HepG2 (cell line): ENCODE measurements around the gene ITCH. TPM values are rescaled to one million over a fixed set of nuclear protein-coding genes. Genes with fewer than 3 reads are reported as not detected.

ENCODE experiments used
- FOXC1 ChIP-seq: sonication (generic); formaldehyde crosslinking; IDR thresholded peaks from 2 replicates; pipeline ENCODE4 v1.8.0; 2022; ENCODE audit warnings: mild to moderate bottlenecking, missing genetic modification reagents, borderline replicate concordance
- FOXO1 ChIP-seq: sonication (generic); formaldehyde crosslinking; IDR thresholded peaks from 2 replicates; pipeline ENCODE4 v1.4.0; 2020; ENCODE audit warnings: missing genetic modification reagents
- HNRNPLL ChIP-seq: fragments of 200-400 bp; formaldehyde crosslinking; IDR thresholded peaks from 2 replicates; pipeline ENCODE4 v1.6.1; 2017; ENCODE audit warnings: mild to moderate bottlenecking, low read depth, low read length; ENCODE audit not compliant: poor library complexity, severe bottlenecking
- IKZF1 ChIP-seq: fragments of 450-650 bp; IDR thresholded peaks from 2 replicates; pipeline ENCODE4 v1.7.1; 2016
- NR2F1 ChIP-seq, 2 experiments: fragments of 450-650 bp in 1 of 2; formaldehyde crosslinking in 1 of 2; IDR thresholded peaks; 2 replicates each; pipeline versions ENCODE4 v1.5.0 to v1.6.1; 2016 to 2020; ENCODE audit warnings: mild to moderate bottlenecking in 1 of 2, missing compliant biosample characterization in 1 of 2, missing genetic modification reagents in 1 of 2, moderate library complexity in 1 of 2
- PBX2 ChIP-seq: IDR thresholded peaks from 2 replicates; pipeline ENCODE4 v1.6.1; 2016; ENCODE audit warnings: control low read depth
- PRMT3 ChIP-seq: sonication (generic); formaldehyde crosslinking; IDR thresholded peaks from 2 replicates; pipeline ENCODE4 v1.8.1; 2022; ENCODE audit warnings: low read depth, mild to moderate bottlenecking, moderate library complexity, missing genetic modification reagents, borderline replicate concordance
- REL ChIP-seq: sonication (generic); formaldehyde crosslinking; conservative IDR thresholded peaks from 2 replicates; pipeline ENCODE4 v1.8.0; 2022; ENCODE audit warnings: mild to moderate bottlenecking, missing genetic modification reagents, moderate library complexity
- SIX1 ChIP-seq: sonication (generic); formaldehyde crosslinking; IDR thresholded peaks from 2 replicates; pipeline ENCODE4 v1.4.0; 2020; ENCODE audit warnings: missing genetic modification reagents, borderline replicate concordance
- SIX4 ChIP-seq: sonication (generic); formaldehyde crosslinking; IDR thresholded peaks from 2 replicates; pipeline ENCODE4 v1.4.0; 2020; ENCODE audit warnings: missing genetic modification reagents
- TCF7 ChIP-seq: sonication (generic); IDR thresholded peaks from 2 replicates; pipeline ENCODE4 v1.6.1; 2016; ENCODE audit warnings: antibody characterized with exemption, low read depth
- XRCC5 ChIP-seq: fragments of 200-400 bp; formaldehyde crosslinking; optimal IDR thresholded peaks from 2 replicates; pipeline ENCODE3; 2017; ENCODE audit warnings: mild to moderate bottlenecking, low read length
- ZBTB3 ChIP-seq: sonication (generic); formaldehyde crosslinking; IDR thresholded peaks from 2 replicates; pipeline ENCODE4 v1.4.0; 2020; ENCODE audit warnings: low read depth, mild to moderate bottlenecking, moderate library complexity, missing genetic modification reagents, borderline replicate concordance
- ZFP1 ChIP-seq: IDR thresholded peaks from 2 replicates; pipeline ENCODE4 v1.6.1; 2016
- ZNF234 ChIP-seq: sonication (generic); formaldehyde crosslinking; conservative IDR thresholded peaks from 2 replicates; pipeline ENCODE4 v1.5.1; 2020; ENCODE audit warnings: mild to moderate bottlenecking, missing genetic modification reagents
- ZNF382 ChIP-seq: sonication (generic); formaldehyde crosslinking; IDR thresholded peaks from 2 replicates; pipeline ENCODE4 v1.5.0; 2020; ENCODE audit warnings: missing genetic modification reagents, mild to moderate bottlenecking, borderline replicate concordance
- ZNF503 ChIP-seq: sonication (generic); formaldehyde crosslinking; IDR thresholded peaks from 2 replicates; pipeline ENCODE4 v1.4.0; 2020; ENCODE audit warnings: missing genetic modification reagents
- ZNF547 ChIP-seq: sonication (generic); formaldehyde crosslinking; IDR thresholded peaks from 2 replicates; pipeline ENCODE4 v1.5.1; 2020; ENCODE audit warnings: mild to moderate bottlenecking, missing genetic modification reagents
- ZNF768 ChIP-seq: sonication (generic); formaldehyde crosslinking; IDR thresholded peaks from 2 replicates; pipeline ENCODE4 v1.4.0; 2020; ENCODE audit warnings: missing genetic modification reagents
- polyA plus RNA-seq, 8 experiments: library from polyadenylated mRNA; depleted of rRNA in 3 of 8; stranded (reverse) in 7 of 8; unstranded in 1 of 8; fragments of >200 nt; fragmentation: Illumina TruSeq in 4 of 8; extraction: Trizol in 4 of 8; gene quantifications; 2 replicates each; pipeline versions ENCODE4 v1.2.1 to v1.2.3, GENCODE V29; 2011 to 2016; ENCODE audit warnings: low read depth in 4 of 8, missing spikeins in 1 of 8, mixed read lengths in 1 of 8; ENCODE audit not compliant: insufficient read depth in 1 of 8
- total RNA-seq, 5 experiments: library from RNA; depleted of rRNA; stranded (reverse); fragments of >200 nt; fragmentation: Illumina TruSeq; extraction: Trizol; gene quantifications; 2 replicates each; pipeline ENCODE4 v1.2.3, GENCODE V29; 2016; ENCODE audit warnings: low read depth in 1 of 5
- TF ChIP-seq, protein P1 (sequence below): sonication (generic); formaldehyde crosslinking; IDR thresholded peaks from 2 replicates; pipeline ENCODE4 v1.4.0; 2020; ENCODE audit warnings: missing genetic modification reagents

The ITCH gene
- total and polyA plus RNA-seq, 2 of the 13 experiments (the other 11 are each of a cell fraction or from before 2014, with no cell fraction given) = 20.5 to 112 TPM

DNA sequence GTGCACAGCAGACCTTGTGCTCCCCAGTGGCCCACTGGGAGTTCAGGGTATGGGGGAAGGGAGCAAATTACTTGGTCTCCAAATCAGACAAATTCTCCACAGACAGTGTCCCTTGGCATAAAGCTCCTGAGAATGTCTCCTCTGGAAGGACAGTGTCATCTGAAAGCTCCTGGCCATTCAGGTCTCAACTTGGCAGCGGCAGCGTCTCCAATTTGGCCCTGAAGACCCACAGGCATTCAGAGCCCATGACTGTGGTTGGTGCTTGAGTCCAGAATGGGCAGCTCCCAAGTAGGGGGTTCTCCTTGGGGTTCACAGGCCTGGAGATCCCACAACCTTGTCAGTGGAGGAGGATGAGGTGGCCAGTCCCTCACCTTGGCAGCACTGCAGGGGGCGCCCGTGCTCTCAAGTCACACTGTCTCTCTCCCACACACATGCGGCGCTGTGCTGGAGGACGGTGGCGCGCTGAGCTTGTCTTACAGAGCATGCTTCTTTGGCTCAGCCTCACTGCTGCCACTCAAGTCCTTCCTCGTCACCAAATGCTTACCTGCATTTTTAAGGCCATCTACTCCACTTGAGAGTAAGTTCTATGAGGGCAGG lies 173.8 kb downstream of the ITCH start (continued):
- peak; percentile 30; the same call in 1 of the 2 replicates for TF ChIP-seq FOXO1 (CRISPR knock-in tag)
- TF ChIP-seq SIX4 (CRISPR knock-in tag) = no peak
- TF ChIP-seq REL = no peak
- no peak for TF ChIP-seq PBX2
- TF ChIP-seq ZNF382 (CRISPR knock-in tag) = no peak
- TF ChIP-seq HNRNPLL = no peak
- TF ChIP-seq XRCC5 = peak; percentile 95
- peak; percentile 49; the same call in 1 of the 2 replicates for TF ChIP-seq ZNF768 (CRISPR knock-in tag)
- TF ChIP-seq IKZF1 = no peak
- no peak for TF ChIP-seq ZFP1
- TF ChIP-seq, protein P1, sequence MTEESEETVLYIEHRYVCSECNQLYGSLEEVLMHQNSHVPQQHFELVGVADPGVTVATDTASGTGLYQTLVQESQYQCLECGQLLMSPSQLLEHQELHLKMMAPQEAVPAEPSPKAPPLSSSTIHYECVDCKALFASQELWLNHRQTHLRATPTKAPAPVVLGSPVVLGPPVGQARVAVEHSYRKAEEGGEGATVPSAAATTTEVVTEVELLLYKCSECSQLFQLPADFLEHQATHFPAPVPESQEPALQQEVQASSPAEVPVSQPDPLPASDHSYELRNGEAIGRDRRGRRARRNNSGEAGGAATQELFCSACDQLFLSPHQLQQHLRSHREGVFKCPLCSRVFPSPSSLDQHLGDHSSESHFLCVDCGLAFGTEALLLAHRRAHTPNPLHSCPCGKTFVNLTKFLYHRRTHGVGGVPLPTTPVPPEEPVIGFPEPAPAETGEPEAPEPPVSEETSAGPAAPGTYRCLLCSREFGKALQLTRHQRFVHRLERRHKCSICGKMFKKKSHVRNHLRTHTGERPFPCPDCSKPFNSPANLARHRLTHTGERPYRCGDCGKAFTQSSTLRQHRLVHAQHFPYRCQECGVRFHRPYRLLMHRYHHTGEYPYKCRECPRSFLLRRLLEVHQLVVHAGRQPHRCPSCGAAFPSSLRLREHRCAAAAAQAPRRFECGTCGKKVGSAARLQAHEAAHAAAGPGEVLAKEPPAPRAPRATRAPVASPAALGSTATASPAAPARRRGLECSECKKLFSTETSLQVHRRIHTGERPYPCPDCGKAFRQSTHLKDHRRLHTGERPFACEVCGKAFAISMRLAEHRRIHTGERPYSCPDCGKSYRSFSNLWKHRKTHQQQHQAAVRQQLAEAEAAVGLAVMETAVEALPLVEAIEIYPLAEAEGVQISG = 0 out of 2 replicates have a peak, but pooled peaks have one; percentile 24
- no peak for TF ChIP-seq ZBTB3 (CRISPR knock-in tag)
- no peak for TF ChIP-seq ZNF503 (CRISPR knock-in tag)
- no peak for TF ChIP-seq ZNF547 (CRISPR knock-in tag)
- TF ChIP-seq ZNF234 = 0 out of 2 replicates have a peak, but pooled peaks have one; percentile 39
- 0 out of 2 replicates have a peak, but pooled peaks have one; percentile 47 for TF ChIP-seq FOXC1 (CRISPR knock-in tag)
- no peak for TF ChIP-seq SIX1 (CRISPR knock-in tag)
- no peak for TF ChIP-seq NR2F1 (CRISPR knock-in tag; IDR thresholded peaks at IDR 0.05)
- TF ChIP-seq TCF7 = no peak
- TF ChIP-seq PRMT3 (CRISPR knock-in tag) = 0 out of 2 replicates have a peak, but pooled peaks have one; percentile 55
